Erythroblast (primary cell): ENCODE measurements around the gene MAP3K4.

Experiments used
- DNase-seq, 2 experiments: peaks; one replicate each; lab custom pipeline; 2025; lab: John Stamatoyannopoulos, UW
- GATA1 ChIP-seq: IDR thresholded peaks from 2 replicates; pipeline ENCODE4 v1.6.1; 2011; ENCODE audit warnings: low read depth, mild to moderate bottlenecking, control low read depth, low read length, moderate library complexity
- POLR2A ChIP-seq: IDR thresholded peaks from 2 replicates; pipeline ENCODE4 v1.6.1; 2011; ENCODE audit warnings: mild to moderate bottlenecking, low read length

MAP3K4 gene

GRCh38 chr6:161076181-161076677 lies 84.7 kb downstream of the MAP3K4 start:
- TF ChIP-seq POLR2A (no peak), GATA1 (no peak)
- DNase-seq = no peak

DNA sequence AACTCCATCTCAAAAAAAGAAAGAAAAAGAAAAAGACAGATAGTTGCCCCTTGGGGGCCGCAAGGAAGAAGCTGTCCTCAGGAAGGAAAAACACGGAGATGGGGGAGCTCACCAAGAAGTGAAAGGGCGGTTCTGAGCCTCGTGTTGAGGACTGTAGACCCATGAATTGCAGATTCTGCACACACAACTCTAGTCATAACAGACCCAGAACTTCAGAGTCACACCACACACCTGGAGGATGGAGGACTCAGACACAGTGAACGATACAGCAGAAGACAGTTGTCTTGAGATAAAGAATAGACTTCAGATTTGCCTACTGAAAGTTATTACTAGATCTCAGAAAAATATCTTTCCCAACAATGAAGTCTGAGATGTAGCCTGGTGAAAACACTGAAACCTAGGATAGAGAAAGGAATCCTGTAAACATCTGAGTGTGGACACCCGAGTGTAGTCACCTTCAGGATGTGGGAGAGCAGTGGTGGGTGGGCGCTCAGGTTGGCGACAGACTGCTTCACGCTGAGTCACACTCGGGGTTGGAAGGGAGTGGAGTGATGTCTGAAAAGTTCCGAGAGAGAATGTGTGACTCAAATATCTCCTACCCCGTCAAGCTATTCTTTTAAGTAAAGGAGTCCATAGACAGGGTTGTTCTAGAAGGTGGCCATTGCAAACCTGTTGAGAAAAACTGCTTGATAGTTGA lies 88.1 kb downstream of the MAP3K4 start:
- no peak for DNase-seq
- TF ChIP-seq GATA1 = no peak
- no peak for TF ChIP-seq POLR2A

DNA sequence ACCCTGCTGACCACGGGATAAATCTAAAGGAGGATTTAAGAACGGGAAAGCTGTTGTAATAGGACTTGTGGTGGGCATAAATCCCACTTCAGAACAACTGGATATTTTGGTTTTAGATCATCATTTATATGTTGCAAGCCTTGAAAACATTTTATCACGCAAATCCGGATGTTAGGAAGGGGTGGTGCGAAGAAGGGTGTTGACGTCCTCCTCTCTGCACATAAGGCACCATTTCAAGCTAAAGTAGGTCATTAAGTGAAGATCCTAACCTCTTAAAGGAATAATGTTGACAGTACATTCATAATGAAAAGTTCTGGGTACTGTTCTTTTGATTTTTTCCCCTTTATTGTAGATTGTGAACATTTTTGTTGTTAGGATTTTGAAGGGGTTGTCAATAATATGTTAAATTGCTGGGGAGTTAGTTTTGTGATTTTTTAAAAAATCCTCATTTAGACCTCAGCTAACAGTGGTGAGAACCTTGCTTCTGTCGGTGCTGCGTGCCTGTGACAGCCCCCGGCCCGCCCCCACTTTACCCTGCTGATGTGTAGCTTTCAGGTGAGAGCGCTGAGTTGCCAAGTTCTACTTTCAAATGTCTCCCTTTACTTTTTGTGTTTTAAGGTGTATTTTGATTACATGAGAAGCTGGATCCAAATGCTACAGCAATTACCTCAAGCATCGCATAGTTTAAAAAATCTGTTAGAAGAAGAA lies 88.8 kb downstream of the MAP3K4 start:
- no peak for DNase-seq
- no peak for TF ChIP-seq POLR2A
- no peak for TF ChIP-seq GATA1

DNA sequence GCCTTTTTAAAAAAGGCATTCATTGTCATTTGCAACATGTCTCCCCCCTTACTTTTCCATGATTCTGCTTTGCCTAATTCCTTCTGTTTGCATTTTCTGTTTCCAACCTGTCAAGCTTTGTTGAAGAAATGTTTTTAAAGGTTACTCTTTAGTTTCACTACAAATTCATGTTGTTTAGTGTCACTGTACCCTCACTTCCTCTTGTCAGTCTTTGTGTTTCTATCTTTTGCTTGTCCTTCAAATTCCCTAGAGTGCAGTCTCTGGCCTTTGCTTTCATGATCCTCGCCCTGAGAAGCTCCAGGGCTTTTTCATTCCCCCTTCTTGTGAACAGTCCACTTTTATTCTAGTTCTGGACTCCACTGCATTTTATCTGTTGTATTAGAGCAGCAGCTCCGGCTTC lies 90.6 kb downstream of the MAP3K4 start:
- no peak for TF ChIP-seq POLR2A
- no peak for TF ChIP-seq GATA1
- no peak for DNase-seq

GRCh38 chr6:161085246-161085645 lies 93.7 kb downstream of the MAP3K4 start:
- no peak for DNase-seq
- TF ChIP-seq POLR2A (no peak), GATA1 (no peak)

DNA sequence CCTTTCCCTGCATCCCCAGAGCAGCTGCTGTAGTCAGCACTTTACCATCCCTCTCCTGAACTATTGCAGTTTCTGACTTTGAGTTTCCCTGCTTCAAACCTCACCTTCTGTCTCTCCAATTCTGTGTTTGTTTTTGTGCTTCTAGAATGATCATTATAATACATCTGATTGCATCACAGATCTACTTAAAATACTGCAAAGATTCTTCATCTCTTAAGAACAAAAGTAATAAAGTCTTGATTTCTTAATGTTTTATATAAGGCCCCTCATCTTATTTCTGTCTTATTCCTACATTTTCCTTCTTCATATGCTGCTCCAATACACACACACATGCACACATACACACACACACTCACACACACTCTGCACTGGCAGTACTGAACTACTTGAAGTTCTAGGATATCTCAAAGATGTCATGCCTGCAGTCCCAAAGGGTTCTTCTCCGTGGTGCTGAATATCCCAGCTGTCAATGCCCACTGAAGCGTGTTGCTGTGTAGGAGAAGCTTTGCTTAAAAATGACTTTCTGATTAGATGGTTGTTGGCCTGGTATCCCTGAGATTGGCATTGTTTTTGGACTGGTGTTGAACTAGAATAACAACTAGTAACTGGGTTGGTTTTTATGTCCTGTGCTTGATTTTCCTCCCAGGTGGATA lies 97.2 kb downstream of the MAP3K4 start:
- TF ChIP-seq GATA1 (no peak), POLR2A (no peak)
- DNase-seq = no peak

- TF ChIP-seq POLR2A (no peak), GATA1 (no peak)
- no peak for DNase-seq
Measured at GRCh38 chr6:161091151-161091550, 99.6 kb downstream of the MAP3K4 start.

DNA sequence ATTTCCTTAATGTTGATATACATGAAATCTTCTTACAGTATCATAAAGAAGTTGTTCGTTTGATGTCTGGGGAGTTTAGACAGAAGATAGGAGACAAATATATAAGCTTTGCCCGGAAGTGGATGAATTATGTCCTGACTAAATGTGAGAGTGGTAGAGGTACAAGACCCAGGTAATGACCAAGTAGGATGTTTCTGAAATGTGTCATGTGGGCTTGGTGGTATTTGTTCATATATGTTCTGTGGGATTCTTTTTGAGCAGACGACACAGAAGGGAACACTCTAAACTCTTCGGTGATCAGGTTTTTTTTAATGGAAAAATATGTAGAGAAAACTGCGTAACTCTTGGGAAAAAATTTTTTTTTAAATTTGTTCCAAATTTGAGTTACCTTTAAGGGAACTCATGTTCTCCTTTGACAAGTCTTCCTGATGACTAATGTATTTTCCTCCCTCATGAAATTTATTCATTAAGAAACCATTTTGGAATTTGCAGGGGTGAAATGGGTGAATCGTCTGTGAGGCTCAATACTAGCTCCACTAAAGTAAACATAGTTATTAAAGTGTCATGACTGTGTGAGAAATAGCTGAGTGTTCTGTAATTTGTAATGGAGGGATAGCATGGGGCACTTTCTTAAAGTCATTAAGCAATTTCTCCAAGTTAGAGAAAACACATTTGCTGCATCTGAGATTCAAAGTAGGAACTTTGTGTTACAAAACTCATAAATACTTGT lies 100.6 kb downstream of the MAP3K4 start:
- TF ChIP-seq POLR2A (no peak), GATA1 (no peak)
- no peak for DNase-seq

DNA sequence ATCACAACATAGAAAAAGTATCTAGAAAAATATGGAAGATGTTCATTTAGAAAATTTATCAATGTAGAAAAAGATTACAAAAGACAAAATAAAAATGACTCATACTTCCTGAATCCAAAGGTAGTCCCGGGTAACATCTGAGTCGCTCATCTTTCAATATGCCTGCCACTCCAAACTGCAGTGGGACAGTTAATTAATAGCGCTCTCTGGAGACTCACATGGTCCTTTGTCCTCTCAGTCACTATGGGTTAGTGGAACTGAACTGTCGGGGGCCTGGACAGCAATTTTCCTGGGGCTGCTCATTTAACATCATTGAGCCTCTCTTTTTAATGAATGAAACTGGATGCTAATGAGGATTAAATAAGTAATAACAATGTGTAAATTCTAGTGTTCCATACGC lies 103.4 kb downstream of the MAP3K4 start:
- TF ChIP-seq GATA1 (no peak), POLR2A (no peak)

GRCh38 chr6:161095916-161096315 lies 104.3 kb downstream of the MAP3K4 start:
- TF ChIP-seq GATA1 (no peak), POLR2A (no peak)
- DNase-seq = no peak

More for the DNA sequence above, 103.4 kb downstream of the MAP3K4 start:
- DNase-seq = no peak

- TF ChIP-seq GATA1 (no peak), POLR2A (no peak)
- peak in 1 of 2 experiments; percentile 6 for DNase-seq
Measured at GRCh38 chr6:161100072-161100471, 108.5 kb downstream of the MAP3K4 start.

GRCh38 chr6:161101517-161101916 lies 109.9 kb downstream of the MAP3K4 start:
- DNase-seq = peak in 1 of 2 experiments; percentile 5
- no peak for TF ChIP-seq GATA1

DNA sequence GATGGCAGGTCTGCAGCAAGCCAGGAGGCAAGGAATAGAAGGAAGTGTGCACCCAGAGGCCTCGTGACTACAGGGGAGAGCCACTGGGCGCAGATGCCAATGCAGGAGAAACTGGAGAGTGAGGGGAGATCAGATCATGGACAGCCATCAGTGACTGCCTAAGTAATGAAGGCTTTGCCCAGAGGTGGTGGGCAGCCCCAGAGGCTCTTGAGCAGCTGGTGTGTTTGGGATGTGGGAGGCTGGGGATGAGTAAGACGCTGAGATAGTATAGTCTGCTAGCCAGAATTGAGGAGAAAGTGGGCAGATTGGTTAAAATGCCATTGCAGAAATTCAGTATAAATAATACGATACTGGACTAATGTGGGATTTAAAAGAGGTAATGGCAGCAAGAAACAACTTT lies 111.9 kb downstream of the MAP3K4 start:
- TF ChIP-seq GATA1 = no peak
- no peak for TF ChIP-seq POLR2A
- no peak for DNase-seq
